Thyroid gland (tissue), 4 donors: ENCODE measurements around the gene KAZN.

Source experiments
- POLR2A ChIP-seq, 2 donors: fragments of 450-650 bp; IDR thresholded peaks; one replicate each; pipeline ENCODE4 v1.6.1; 2017; ENCODE audit warnings: antibody characterized with exemption in 2 of 2, mild to moderate bottlenecking in 2 of 2, moderate library complexity in 1 of 2
- TF ChIP-seq, protein P1 (sequence below), 6 experiments: fragments of 200-600 bp in 3 of 6; fragments of 450-650 bp in 3 of 6; sonication (generic) in 3 of 6; IDR thresholded peaks; one replicate each; pipeline ENCODE4 v1.5.1; 2016 to 2019; ENCODE audit warnings: antibody characterized with exemption in 6 of 6, mild to moderate bottlenecking in 2 of 6, inconsistent platforms in 1 of 6, moderate library complexity in 1 of 6

DNA sequence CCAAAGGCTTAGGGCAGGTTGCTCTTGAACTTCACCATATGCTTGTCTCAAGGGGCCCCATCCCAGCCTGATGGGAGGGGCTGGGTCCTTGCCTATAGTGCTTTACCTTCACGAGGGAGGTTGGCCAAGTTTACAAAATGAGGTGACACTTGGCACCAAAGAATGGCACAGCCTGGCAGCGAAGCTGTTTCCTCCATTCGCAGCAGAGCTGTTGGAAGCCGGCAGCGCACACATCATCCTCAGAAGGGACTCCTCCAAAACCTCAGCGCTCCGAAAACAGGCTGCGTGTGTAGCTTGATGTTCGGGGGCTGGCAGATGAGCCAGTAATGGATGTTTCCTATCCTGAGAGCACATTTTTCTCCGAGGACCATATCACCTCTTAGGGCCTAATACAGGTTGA is 116.8 kb downstream of the KAZN start:
- TF ChIP-seq, protein P1, sequence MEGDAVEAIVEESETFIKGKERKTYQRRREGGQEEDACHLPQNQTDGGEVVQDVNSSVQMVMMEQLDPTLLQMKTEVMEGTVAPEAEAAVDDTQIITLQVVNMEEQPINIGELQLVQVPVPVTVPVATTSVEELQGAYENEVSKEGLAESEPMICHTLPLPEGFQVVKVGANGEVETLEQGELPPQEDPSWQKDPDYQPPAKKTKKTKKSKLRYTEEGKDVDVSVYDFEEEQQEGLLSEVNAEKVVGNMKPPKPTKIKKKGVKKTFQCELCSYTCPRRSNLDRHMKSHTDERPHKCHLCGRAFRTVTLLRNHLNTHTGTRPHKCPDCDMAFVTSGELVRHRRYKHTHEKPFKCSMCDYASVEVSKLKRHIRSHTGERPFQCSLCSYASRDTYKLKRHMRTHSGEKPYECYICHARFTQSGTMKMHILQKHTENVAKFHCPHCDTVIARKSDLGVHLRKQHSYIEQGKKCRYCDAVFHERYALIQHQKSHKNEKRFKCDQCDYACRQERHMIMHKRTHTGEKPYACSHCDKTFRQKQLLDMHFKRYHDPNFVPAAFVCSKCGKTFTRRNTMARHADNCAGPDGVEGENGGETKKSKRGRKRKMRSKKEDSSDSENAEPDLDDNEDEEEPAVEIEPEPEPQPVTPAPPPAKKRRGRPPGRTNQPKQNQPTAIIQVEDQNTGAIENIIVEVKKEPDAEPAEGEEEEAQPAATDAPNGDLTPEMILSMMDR (IDR thresholded peaks at IDR 0.05), result no peak
- TF ChIP-seq POLR2A (IDR thresholded peaks at IDR 0.05), result no peak
